GDM1 (cell line): Measurements from ENCODE around the gene FAM131B.
"Not testable (repeated sequence)": the region's sequence is repeated elsewhere in the genome, so short reads cannot be mapped to it uniquely, and the experiment has no call there.

ENCODE experiments used
- DNase-seq: peaks from one replicate; lab custom pipeline; 2025; lab: John Stamatoyannopoulos, UW

The FAM131B gene

GRCh38 chr7:143362131-143363015, at the start of gene FAM131B:
FAM131B (minus strand) TSS chr7:143362713; CDS start chr7:143362603, 110 bp downstream.
- DNase-seq, result no peak

- no peak for DNase-seq
Observed at GRCh38 chr7:143411976-143412708, 49.6 kb upstream of the FAM131B start.

GRCh38 chr7:143410521-143411004, 48.0 kb upstream of the FAM131B start:
- no peak for DNase-seq

- DNase-seq, result no peak
Observed at GRCh38 chr7:143408686-143409561, 46.4 kb upstream of the FAM131B start, which contains the start of gene EPHA1. EPHA1 (minus strand) TSS chr7:143408856; CDS start chr7:143408805, 51 bp downstream.

- no peak for DNase-seq
Observed at GRCh38 chr7:143408252-143408685, 45.8 kb upstream of the FAM131B start.

- DNase-seq, result peak; percentile 48
Observed at GRCh38 chr7:143407287-143408251, 45.1 kb upstream of the FAM131B start.

- DNase-seq, result no peak
Observed at GRCh38 chr7:143406002-143406357, 43.5 kb upstream of the FAM131B start.

- DNase-seq, result no peak
Observed at GRCh38 chr7:143405173-143406001, 42.9 kb upstream of the FAM131B start.

GRCh38 chr7:143402233-143402632, 39.7 kb upstream of the FAM131B start:
- DNase-seq, result not testable (repeated sequence)

- no peak for DNase-seq
Observed at GRCh38 chr7:143401265-143401664, 38.8 kb upstream of the FAM131B start.

- no peak for DNase-seq
Observed at GRCh38 chr7:143399642-143400041, 37.1 kb upstream of the FAM131B start.

- no peak for DNase-seq
Observed at GRCh38 chr7:143399151-143399550, 36.6 kb upstream of the FAM131B start.

- DNase-seq, result no peak
Observed at GRCh38 chr7:143398616-143399015, 36.1 kb upstream of the FAM131B start.

- no peak for DNase-seq
Observed at GRCh38 chr7:143397710-143398530, 35.4 kb upstream of the FAM131B start.

GRCh38 chr7:143396625-143397556, 34.4 kb upstream of the FAM131B start:
- DNase-seq, result no peak

GRCh38 chr7:143396182-143396581, 33.7 kb upstream of the FAM131B start:
- no peak for DNase-seq
